Activated CD8-positive, alpha-beta memory T cell treated with anti-CD3 and anti-CD28 coated beads, Interleukin-2, amount 50 U/mL, for 4 hours (primary cell): Measurements from ENCODE around the gene MVK.

ENCODE experiments used
- DNase-seq: peaks from one replicate; pipeline ENCODE4 v3.0.0-alpha.2; 2020

MVK gene

DNA sequence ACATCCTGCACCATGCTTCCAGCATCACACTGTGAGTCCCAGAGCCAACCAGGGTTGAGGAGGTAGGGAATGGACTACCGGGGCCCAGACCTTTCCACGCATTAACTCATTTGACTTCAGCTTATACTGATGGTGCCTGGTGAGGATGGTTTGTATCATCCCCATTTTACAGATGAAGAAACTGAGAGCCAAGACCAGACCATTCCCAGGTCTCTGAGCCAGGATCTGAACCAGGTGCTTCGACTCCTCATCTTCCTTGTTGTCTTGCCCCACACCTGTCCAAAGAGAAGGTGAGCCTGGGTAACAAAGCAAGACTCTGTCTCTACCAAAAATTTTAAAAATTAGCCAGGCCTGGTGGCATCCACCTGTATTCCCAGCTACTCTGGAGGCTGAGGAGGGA, 64.4 kb downstream of the MVK start:
- DNase-seq = no peak

DNA sequence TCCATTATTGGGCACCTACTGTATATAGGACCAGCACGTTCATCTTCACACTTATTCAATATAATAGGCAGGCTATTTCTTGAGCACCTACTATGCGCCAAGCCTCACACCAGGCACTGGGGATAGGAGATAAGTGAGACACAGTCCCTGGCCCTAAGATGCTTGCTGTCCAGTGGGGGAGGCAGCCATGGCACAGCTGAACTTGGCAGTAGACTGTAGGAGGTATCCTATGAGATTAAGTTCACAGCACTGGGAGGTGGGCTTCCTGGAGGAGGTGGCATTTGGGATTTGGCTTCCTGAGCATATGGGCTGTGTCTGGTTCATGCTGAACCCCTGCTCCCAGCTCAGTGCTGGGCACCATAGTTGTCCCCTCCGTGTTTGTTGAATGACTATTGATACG, 65.1 kb downstream of the MVK start:
- no peak for DNase-seq

DNA sequence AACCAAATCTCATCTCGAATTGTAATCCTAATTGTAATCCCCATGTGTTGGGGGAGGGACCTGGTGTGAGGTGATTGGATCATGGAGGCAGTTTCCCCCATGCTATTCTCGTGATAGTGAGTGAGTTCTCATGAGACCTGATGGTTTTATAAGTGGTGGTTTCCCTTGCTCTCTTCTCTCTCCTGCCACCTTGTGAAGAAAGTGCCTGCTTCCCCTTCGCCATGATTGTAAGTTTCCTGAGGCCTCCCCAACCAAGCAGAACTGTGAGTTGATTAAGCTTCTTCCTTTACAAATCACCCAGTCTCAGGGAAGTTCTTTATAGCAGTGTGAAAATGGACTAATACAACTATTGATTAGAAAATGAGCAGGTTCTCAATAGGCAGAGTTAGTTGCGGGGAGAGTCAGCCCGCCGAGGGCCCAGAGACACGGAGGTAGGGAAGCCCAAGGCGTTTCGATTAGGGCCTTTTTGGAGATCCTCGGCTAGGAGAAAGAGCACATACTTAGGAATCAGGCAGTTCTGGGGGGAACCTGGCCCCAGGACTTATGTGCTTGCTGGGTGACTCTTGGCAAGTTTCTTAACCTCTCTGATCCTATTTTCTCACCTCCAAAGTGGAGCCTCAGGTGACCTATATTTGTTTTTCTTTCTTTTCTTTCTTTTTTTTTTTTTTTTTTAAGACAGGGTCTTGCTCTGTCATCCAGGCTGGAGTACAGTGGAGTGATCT, 65.7 kb downstream of the MVK start:
- DNase-seq = no peak

DNA sequence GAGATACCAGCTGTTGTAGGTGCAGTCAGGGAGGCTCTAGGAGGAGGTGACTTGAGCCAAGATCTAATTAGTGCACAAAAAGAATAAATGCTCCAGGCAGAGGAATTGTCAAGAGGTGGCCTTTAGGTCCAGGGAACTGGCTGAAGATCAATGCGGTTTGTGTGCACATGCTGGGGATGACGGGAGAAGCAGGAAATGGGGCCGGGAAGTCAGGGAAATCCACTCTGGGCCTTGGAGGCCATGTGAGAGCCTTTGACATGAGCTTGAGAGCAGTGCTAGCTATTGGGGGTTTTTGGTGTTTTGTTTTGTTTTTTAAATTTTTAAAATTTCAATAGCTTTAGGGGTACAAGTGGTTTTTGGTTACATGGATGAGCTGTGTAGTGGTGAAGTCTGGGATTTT, 67.4 kb downstream of the MVK start:
- no peak for DNase-seq

DNA sequence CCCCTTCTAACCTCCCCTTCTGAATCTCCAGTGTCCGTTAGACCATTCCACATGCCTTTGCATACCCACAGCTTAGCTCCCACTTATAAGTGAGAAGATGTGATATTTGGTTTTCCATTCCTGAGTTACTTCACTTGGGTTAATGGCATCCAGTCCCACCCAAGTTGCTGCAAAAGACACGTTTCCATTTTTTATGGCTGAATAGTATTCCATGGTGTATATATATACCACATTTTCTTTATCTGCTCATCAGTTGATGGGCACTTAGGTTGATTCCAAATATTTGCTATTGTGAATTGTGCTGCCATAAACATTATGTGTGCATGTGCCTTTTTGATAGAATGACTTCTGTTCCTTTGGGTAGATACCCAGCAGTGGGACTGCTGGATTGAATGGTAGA, 67.8 kb downstream of the MVK start:
- DNase-seq = no peak

DNA sequence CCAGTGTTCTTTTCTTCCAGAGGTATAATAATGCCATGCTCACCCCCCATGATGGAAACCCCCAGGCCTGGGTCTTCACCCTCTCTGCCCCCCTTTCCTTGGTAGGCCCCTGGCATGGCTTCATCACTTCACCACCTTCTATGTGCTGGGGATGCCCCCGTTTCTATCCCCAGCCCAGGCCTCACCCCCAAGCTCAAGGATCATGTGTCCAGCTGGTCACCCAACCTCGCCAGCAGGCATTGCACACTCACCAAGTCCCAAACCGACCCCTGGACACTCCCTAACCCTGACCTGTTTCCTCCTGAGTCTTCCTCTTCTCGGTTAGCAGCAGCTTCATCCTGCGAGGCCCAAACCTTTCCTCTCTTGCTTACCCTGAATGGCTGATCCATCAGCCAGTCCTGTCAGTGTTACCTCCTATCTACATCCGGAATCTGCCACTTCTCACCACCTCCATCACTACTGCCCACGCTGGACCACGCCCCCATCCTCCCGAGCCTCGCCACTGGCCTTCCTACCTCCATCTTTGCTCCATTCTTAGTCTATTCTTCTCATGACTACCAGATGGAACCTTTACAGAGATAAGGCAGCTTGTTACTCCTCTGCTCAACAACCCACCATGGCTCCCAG, 69.0 kb downstream of the MVK start:
- DNase-seq = no peak

DNA sequence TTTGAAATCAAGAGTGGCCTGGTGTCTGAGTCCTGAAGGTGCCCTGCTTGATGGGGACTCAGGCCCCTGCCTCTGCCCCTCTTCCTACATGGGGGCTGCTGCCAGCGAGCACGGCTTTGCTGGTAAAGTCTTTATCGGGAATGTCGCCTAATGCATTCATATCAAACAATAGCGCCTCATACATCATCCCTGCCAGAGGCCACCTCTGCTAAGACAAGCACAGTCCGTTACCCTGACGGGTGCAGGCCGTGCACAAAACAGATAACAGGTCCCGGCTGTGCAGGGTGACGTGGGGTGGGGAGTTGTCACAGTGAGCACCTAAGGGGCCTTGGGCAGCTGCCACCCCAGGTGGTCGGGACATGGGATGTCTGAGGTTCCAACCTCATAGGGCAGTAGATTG, 71.6 kb downstream of the MVK start:
- no peak for DNase-seq

GRCh38 chr12:109645708-109646107, 72.1 kb downstream of the MVK start:
- no peak for DNase-seq
